ENCODE measurements around the gene PARD3. TPM values are rescaled to one million over a fixed set of nuclear protein-coding genes. Genes with fewer than 3 reads are reported as not detected.

The PARD3 gene
- total RNA-seq, 6 experiments from 2014 or later: 19.1 to 27.8 (median 22.0) TPM

- TF ChIP-seq CTCF (IDR thresholded peaks at IDR 0.05) (no peak), POLR2A (IDR thresholded peaks at IDR 0.05) (no peak)
- Histone ChIP-seq H3K4me3 (no peak overlapping the region), H3K27ac (no peak overlapping the region), H3K27me3 (no peaks in the 10 kb centered on the region), H3K4me1 (no peaks in the 10 kb centered on the region), H3K36me3 (no peaks in the 10 kb centered on the region), H3K9me3 (no peaks in the 10 kb centered on the region)
- ATAC-seq (no peak), DNase-seq (no peak)
- WGBS (ENCODE audit: insufficient coverage, low coverage, low lambda C conversion rate, missing lambda C conversion rate): 57% methylated on average over 5 of the region's 5 CpGs
- intact Hi-C loops (cut with DNase I): no loop called here
Observed at GRCh38 chr10:34437906-34438305, 377.2 kb downstream of the PARD3 start.

GRCh38 chr10:34434119-34434594, 380.9 kb downstream of the PARD3 start:
- H3K9me3 ChIP-seq: no peaks in the 10 kb centered on the region
- DNase-seq: no peak
- H3K4me1 ChIP-seq: no peaks in the 10 kb centered on the region
- TF ChIP-seq CTCF (IDR thresholded peaks at IDR 0.05) (no peak), POLR2A (IDR thresholded peaks at IDR 0.05) (no peak)
- no peak overlapping the region for H3K27ac ChIP-seq
- H3K36me3 ChIP-seq: no peaks in the 10 kb centered on the region
- intact Hi-C loops (cut with DNase I): no loop called here
- no peak overlapping the region for H3K4me3 ChIP-seq
- no peaks in the 10 kb centered on the region for H3K27me3 ChIP-seq
- ATAC-seq: peak in 1 of 4 donors; percentile 16
- WGBS (ENCODE audit: insufficient coverage, low coverage, low lambda C conversion rate, missing lambda C conversion rate): 33% methylated on average over 1 of the region's 2 CpGs

GRCh38 chr10:34433241-34434076, 381.6 kb downstream of the PARD3 start:
- Histone ChIP-seq H3K27ac (no peak overlapping the region), H3K36me3 (no peaks in the 10 kb centered on the region), H3K27me3 (no peaks in the 10 kb centered on the region), H3K9me3 (no peaks in the 10 kb centered on the region), H3K4me3 (no peak overlapping the region), H3K4me1 (no peaks in the 10 kb centered on the region)
- WGBS (ENCODE audit: insufficient coverage, low coverage, low lambda C conversion rate, missing lambda C conversion rate): 93% methylated on average over 4 of the region's 4 CpGs
- ATAC-seq (no peak), DNase-seq (no peak)
- no peak for TF ChIP-seq POLR2A (IDR thresholded peaks at IDR 0.05)
- TF ChIP-seq CTCF (IDR thresholded peaks at IDR 0.05): no peak
- intact Hi-C loops (cut with DNase I): no loop called here

- intact Hi-C loops (cut with DNase I): no loop called here
- Histone ChIP-seq H3K27ac (no peak overlapping the region), H3K4me1 (no peaks in the 10 kb centered on the region), H3K4me3 (no peak overlapping the region), H3K36me3 (no peaks in the 10 kb centered on the region), H3K27me3 (no peaks in the 10 kb centered on the region), H3K9me3 (no peaks in the 10 kb centered on the region)
- TF ChIP-seq POLR2A (IDR thresholded peaks at IDR 0.05): no peak
- no peak for TF ChIP-seq CTCF (IDR thresholded peaks at IDR 0.05)
- DNase-seq (no peak), ATAC-seq (no peak)
Observed at GRCh38 chr10:34432589-34432988, 382.5 kb downstream of the PARD3 start.
